WTC11 (cell line): ENCODE measurements around the gene GPATCH1. TPM values are rescaled to one million over a fixed set of nuclear protein-coding genes. Genes with fewer than 3 reads are reported as not detected.

Source experiments
- ATAC-seq: fragments of 200-7000 bp; cut with Tn5 transposase; 2 replicates; pipeline ENCODE4 v1.10.0; 2021; ENCODE audit warnings: mild to moderate bottlenecking, moderate library complexity
- CTCF ChIA-PET: fragments of 300-600 bp; sonication (Branson Sonifier 250); formaldehyde crosslinking; loops from one replicate; lab custom pipeline; 2021; ENCODE audit warnings: antibody characterized with exemption; lab: Charles Lee
- POLR2A ChIA-PET: fragments of 350-600 bp; sonication (Branson Sonifier 250); formaldehyde crosslinking; loops from one replicate; lab custom pipeline; 2021; ENCODE audit warnings: antibody characterized with exemption; lab: Charles Lee
- DNase-seq: peaks from one replicate; pipeline ENCODE4 v3.0.0; 2021; ENCODE audit warnings: low spot score
- H3K27ac Mint-ChIP-seq: 2 replicates; pipeline ENCODE4 v1.8.0; 2021; ENCODE audit warnings: mixed read lengths
- H3K27me3 Mint-ChIP-seq: 2 replicates; pipeline ENCODE4 v1.8.0; 2021; ENCODE audit warnings: low read depth, mild to moderate bottlenecking, moderate library complexity, mixed read lengths
- H3K36me3 Mint-ChIP-seq: 2 replicates; pipeline ENCODE4 v1.8.0; 2021; ENCODE audit warnings: mixed read lengths
- H3K4me1 Mint-ChIP-seq: 2 replicates; pipeline ENCODE4 v1.8.0; 2022; ENCODE audit warnings: mixed read lengths
- H3K4me3 Mint-ChIP-seq: 2 replicates; pipeline ENCODE4 v1.8.0; 2021; ENCODE audit warnings: mild to moderate bottlenecking, moderate library complexity, mixed read lengths
- H3K9me3 Mint-ChIP-seq: 2 replicates; pipeline ENCODE4 v1.8.0; 2021; ENCODE audit warnings: mixed read lengths
- ATF1 ChIP-seq: sonication (generic); formaldehyde crosslinking; IDR thresholded peaks from 2 replicates; pipeline ENCODE4 v1.8.1; 2023; ENCODE audit warnings: mild to moderate bottlenecking, moderate library complexity, missing genetic modification reagents
- ETV6 ChIP-seq: sonication (generic); formaldehyde crosslinking; IDR thresholded peaks from 2 replicates; pipeline ENCODE4 v1.8.1; 2022; ENCODE audit warnings: mild to moderate bottlenecking, missing genetic modification reagents
- FOXJ3 ChIP-seq: sonication (generic); formaldehyde crosslinking; IDR thresholded peaks from 2 replicates; pipeline ENCODE4 v1.9.0; 2021; ENCODE audit warnings: missing genetic modification reagents, mild to moderate bottlenecking, borderline replicate concordance
- FOXP1 ChIP-seq: sonication (generic); formaldehyde crosslinking; IDR thresholded peaks from 2 replicates; pipeline ENCODE4 v1.8.0; 2022; ENCODE audit warnings: missing genetic modification reagents, mild to moderate bottlenecking, moderate library complexity, borderline replicate concordance
- GABPB1 ChIP-seq: sonication (generic); formaldehyde crosslinking; IDR thresholded peaks from 2 replicates; pipeline ENCODE4 v1.8.1; 2023; ENCODE audit warnings: mild to moderate bottlenecking, missing genetic modification reagents
- JUN ChIP-seq: sonication (generic); formaldehyde crosslinking; IDR thresholded peaks from 2 replicates; pipeline ENCODE4 v1.8.0; 2023; ENCODE audit warnings: mild to moderate bottlenecking, missing genetic modification reagents
- KAT7 ChIP-seq: sonication (generic); formaldehyde crosslinking; IDR thresholded peaks from 2 replicates; pipeline ENCODE4 v1.8.1; 2023; ENCODE audit warnings: missing genetic modification reagents, mild to moderate bottlenecking, borderline replicate concordance
- NFATC4 ChIP-seq: fragments of 250-450 bp; sonication (Bioruptor Pico); IDR thresholded peaks from 2 replicates; pipeline ENCODE4 v1.9.0; 2021; ENCODE audit warnings: mild to moderate bottlenecking
- TCF7 ChIP-seq: sonication (generic); formaldehyde crosslinking; IDR thresholded peaks from 2 replicates; pipeline ENCODE4 v1.8.0; 2022; ENCODE audit warnings: mild to moderate bottlenecking, low read depth, missing genetic modification reagents, moderate library complexity
- ZBTB21 ChIP-seq: sonication (generic); formaldehyde crosslinking; IDR thresholded peaks from 2 replicates; pipeline ENCODE4 v1.8.1; 2023; ENCODE audit warnings: mild to moderate bottlenecking, missing genetic modification reagents, borderline replicate concordance
- ZNF423 ChIP-seq: fragments of 250-450 bp; sonication (Bioruptor Pico); IDR thresholded peaks from 2 replicates; pipeline ENCODE4 v2.1.2; 2022; ENCODE audit warnings: mild to moderate bottlenecking, moderate library complexity
- total RNA-seq: library from RNA; stranded (reverse); gene quantifications from 3 replicates; pipeline ENCODE4 v1.2.3, GENCODE V29; 2021
- TF ChIP-seq, protein P1 (sequence below): sonication (generic); formaldehyde crosslinking; IDR thresholded peaks from 2 replicates; pipeline ENCODE4 v1.8.1; 2023; ENCODE audit warnings: mild to moderate bottlenecking, missing genetic modification reagents, moderate library complexity
- TF ChIP-seq, protein P2 (sequence below): sonication (generic); formaldehyde crosslinking; conservative IDR thresholded peaks from 2 replicates; pipeline ENCODE4 v1.8.1; 2023; ENCODE audit warnings: mild to moderate bottlenecking, low read depth, missing genetic modification reagents, moderate library complexity
- TF ChIP-seq, protein P3 (sequence below): sonication (generic); formaldehyde crosslinking; IDR thresholded peaks from 2 replicates; pipeline ENCODE4 v1.8.1; 2022; ENCODE audit warnings: low read depth, mild to moderate bottlenecking, moderate library complexity, missing genetic modification reagents, borderline replicate concordance
- TF ChIP-seq, protein P4 (sequence below): sonication (generic); formaldehyde crosslinking; IDR thresholded peaks from 2 replicates; pipeline ENCODE4 v1.8.0; 2023; ENCODE audit warnings: missing genetic modification reagents, mild to moderate bottlenecking, borderline replicate concordance

GPATCH1 gene
- total RNA-seq, 1 experiment from 2014 or later = 10.7 TPM

DNA sequence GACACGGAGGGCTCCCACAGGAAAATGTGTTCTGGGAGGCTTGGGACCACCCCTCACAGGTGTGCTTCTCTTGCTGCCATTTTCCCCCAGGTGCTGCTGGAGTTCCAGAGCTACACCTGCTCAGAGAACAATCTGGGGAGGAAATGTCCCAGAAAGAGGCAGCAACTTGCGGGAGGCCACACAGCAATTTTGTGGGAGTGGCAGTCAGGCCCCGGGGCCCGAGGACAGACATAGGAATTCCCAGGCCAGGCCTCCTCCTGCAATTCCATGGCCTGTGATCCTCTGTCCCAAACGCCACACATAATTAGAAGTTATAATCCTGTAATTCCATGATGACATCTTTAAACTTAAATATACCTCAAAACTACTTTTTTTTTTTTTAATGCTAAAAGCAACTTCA is 18.1 kb upstream of the GPATCH1 start (continued):
- TF ChIP-seq, protein P1, sequence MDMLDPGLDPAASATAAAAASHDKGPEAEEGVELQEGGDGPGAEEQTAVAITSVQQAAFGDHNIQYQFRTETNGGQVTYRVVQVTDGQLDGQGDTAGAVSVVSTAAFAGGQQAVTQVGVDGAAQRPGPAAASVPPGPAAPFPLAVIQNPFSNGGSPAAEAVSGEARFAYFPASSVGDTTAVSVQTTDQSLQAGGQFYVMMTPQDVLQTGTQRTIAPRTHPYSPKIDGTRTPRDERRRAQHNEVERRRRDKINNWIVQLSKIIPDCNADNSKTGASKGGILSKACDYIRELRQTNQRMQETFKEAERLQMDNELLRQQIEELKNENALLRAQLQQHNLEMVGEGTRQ (CRISPR knock-in tag) = no peak

DNA sequence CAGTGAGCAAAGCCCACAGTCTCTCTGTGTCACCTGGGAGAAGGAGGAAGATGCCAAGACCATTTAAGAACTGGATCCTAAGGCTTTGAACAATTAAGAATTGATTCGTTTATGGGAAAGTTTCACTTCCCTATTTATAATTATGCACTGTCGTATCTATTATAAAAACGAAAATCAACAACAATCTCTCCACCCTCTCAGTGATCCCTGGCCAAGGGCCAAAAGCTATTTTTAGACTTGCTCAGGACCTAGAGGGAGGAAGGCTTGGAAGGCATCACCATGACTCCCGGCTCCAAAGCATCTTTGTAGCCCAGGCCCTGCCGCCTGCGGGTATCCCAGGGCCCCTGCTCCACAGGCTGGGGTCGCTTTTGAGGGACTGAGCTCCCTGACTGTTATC is 17.6 kb upstream of the GPATCH1 start:
- ChIA-PET POLR2A (no interaction called here), CTCF (interaction anchor here (0.9 to 1.6 kb wide), 4 partner anchors 11 to 121 kb away, joined by 3 to 5 read pairs (median 4); partner anchors contain the start of gene GPATCH1)
- TF ChIP-seq ATF1 (CRISPR knock-in tag) = no peak
- no peak for TF ChIP-seq TCF7
- TF ChIP-seq KAT7 = no peak
- no peak for TF ChIP-seq FOXP1 (CRISPR knock-in tag)
- no peak for TF ChIP-seq NFATC4 (CRISPR knock-in tag)
- no peak for TF ChIP-seq JUN (CRISPR knock-in tag)
- no peak for TF ChIP-seq FOXJ3 (CRISPR knock-in tag)
- TF ChIP-seq, protein P2, sequence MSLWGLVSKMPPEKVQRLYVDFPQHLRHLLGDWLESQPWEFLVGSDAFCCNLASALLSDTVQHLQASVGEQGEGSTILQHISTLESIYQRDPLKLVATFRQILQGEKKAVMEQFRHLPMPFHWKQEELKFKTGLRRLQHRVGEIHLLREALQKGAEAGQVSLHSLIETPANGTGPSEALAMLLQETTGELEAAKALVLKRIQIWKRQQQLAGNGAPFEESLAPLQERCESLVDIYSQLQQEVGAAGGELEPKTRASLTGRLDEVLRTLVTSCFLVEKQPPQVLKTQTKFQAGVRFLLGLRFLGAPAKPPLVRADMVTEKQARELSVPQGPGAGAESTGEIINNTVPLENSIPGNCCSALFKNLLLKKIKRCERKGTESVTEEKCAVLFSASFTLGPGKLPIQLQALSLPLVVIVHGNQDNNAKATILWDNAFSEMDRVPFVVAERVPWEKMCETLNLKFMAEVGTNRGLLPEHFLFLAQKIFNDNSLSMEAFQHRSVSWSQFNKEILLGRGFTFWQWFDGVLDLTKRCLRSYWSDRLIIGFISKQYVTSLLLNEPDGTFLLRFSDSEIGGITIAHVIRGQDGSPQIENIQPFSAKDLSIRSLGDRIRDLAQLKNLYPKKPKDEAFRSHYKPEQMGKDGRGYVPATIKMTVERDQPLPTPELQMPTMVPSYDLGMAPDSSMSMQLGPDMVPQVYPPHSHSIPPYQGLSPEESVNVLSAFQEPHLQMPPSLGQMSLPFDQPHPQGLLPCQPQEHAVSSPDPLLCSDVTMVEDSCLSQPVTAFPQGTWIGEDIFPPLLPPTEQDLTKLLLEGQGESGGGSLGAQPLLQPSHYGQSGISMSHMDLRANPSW (CRISPR knock-in tag) = no peak
- TF ChIP-seq ZBTB21 (CRISPR knock-in tag) = no peak
- no peak for TF ChIP-seq ETV6 (CRISPR knock-in tag)
- TF ChIP-seq GABPB1 = no peak
- TF ChIP-seq ZNF423 (CRISPR knock-in tag) = no peak
- TF ChIP-seq, protein P3, sequence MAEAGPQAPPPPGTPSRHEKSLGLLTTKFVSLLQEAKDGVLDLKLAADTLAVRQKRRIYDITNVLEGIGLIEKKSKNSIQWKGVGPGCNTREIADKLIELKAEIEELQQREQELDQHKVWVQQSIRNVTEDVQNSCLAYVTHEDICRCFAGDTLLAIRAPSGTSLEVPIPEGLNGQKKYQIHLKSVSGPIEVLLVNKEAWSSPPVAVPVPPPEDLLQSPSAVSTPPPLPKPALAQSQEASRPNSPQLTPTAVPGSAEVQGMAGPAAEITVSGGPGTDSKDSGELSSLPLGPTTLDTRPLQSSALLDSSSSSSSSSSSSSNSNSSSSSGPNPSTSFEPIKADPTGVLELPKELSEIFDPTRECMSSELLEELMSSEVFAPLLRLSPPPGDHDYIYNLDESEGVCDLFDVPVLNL (CRISPR knock-in tag) = no peak
- TF ChIP-seq, protein P4, sequence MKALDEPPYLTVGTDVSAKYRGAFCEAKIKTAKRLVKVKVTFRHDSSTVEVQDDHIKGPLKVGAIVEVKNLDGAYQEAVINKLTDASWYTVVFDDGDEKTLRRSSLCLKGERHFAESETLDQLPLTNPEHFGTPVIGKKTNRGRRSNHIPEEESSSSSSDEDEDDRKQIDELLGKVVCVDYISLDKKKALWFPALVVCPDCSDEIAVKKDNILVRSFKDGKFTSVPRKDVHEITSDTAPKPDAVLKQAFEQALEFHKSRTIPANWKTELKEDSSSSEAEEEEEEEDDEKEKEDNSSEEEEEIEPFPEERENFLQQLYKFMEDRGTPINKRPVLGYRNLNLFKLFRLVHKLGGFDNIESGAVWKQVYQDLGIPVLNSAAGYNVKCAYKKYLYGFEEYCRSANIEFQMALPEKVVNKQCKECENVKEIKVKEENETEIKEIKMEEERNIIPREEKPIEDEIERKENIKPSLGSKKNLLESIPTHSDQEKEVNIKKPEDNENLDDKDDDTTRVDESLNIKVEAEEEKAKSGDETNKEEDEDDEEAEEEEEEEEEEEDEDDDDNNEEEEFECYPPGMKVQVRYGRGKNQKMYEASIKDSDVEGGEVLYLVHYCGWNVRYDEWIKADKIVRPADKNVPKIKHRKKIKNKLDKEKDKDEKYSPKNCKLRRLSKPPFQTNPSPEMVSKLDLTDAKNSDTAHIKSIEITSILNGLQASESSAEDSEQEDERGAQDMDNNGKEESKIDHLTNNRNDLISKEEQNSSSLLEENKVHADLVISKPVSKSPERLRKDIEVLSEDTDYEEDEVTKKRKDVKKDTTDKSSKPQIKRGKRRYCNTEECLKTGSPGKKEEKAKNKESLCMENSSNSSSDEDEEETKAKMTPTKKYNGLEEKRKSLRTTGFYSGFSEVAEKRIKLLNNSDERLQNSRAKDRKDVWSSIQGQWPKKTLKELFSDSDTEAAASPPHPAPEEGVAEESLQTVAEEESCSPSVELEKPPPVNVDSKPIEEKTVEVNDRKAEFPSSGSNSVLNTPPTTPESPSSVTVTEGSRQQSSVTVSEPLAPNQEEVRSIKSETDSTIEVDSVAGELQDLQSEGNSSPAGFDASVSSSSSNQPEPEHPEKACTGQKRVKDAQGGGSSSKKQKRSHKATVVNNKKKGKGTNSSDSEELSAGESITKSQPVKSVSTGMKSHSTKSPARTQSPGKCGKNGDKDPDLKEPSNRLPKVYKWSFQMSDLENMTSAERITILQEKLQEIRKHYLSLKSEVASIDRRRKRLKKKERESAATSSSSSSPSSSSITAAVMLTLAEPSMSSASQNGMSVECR = no peak
- DNase-seq = peak; percentile 24
- H3K4me3 Mint-ChIP-seq = peak overlapping the region; percentile 87
- H3K4me1 Mint-ChIP-seq = peaks cover 18% of the 10 kb centered on the region
- ATAC-seq = no peak
- H3K9me3 Mint-ChIP-seq = no peaks in the 10 kb centered on the region
- H3K27me3 Mint-ChIP-seq = peaks cover 13% of the 10 kb centered on the region
- H3K27ac Mint-ChIP-seq = 0 out of 2 replicates have a peak overlapping the region, but pooled peaks have one; percentile 70
- H3K36me3 Mint-ChIP-seq = no peaks in the 10 kb centered on the region
